H9 (cell line): Measurements from ENCODE around the gene ZNF335. TPM values are rescaled to one million over a fixed set of nuclear protein-coding genes. Genes with fewer than 3 reads are reported as not detected.

Experiments used
- DNase-seq: peaks from one replicate; pipeline ENCODE4 v3.0.0-alpha.2; 2017
- H2AFZ ChIP-seq: one replicate; pipeline ENCODE4 v1.6.1; 2013; ENCODE audit warnings: mild to moderate bottlenecking, low read length, control low read depth, moderate library complexity
- H2AK5ac ChIP-seq: 2 replicates; pipeline ENCODE4 v1.6.1; 2013; ENCODE audit warnings: low read length, control low read depth, mixed read lengths; ENCODE audit not compliant: insufficient read length
- H2BK120ac ChIP-seq: one replicate; pipeline ENCODE4 v1.6.1; 2013; ENCODE audit warnings: low read depth, mild to moderate bottlenecking, low read length, control low read depth, inconsistent platforms; ENCODE audit not compliant: poor library complexity, severe bottlenecking
- H2BK12ac ChIP-seq: 2 replicates; pipeline ENCODE4 v1.6.1; 2013; ENCODE audit warnings: low read length, control low read depth, mixed read lengths, low read depth; ENCODE audit not compliant: insufficient read length
- H2BK15ac ChIP-seq: 2 replicates; pipeline ENCODE4 v1.6.1; 2013; ENCODE audit warnings: low read depth, low read length, control low read depth
- H2BK20ac ChIP-seq: one replicate; pipeline ENCODE4 v1.6.1; 2013; ENCODE audit warnings: low read depth, mild to moderate bottlenecking, low read length, control low read depth, inconsistent platforms; ENCODE audit not compliant: poor library complexity, severe bottlenecking
- H2BK5ac ChIP-seq: 2 replicates; pipeline ENCODE4 v1.6.1; 2013; ENCODE audit warnings: low read length, control low read depth, mixed read lengths; ENCODE audit not compliant: insufficient read length
- H3K14ac ChIP-seq: 2 replicates; pipeline ENCODE4 v1.6.1; 2013; ENCODE audit warnings: low read length, control low read depth; ENCODE audit not compliant: insufficient read depth
- H3K18ac ChIP-seq: 2 replicates; pipeline ENCODE4 v1.6.1; 2013; ENCODE audit warnings: low read depth, mild to moderate bottlenecking, mixed read lengths, low read length, control low read depth; ENCODE audit not compliant: insufficient read length
- H3K23ac ChIP-seq: 2 replicates; pipeline ENCODE4 v1.6.1; 2013; ENCODE audit warnings: low read length, control low read depth, mixed read lengths, low read depth; ENCODE audit not compliant: insufficient read length
- H3K23me2 ChIP-seq: 2 replicates; pipeline ENCODE4 v1.6.1; 2013; ENCODE audit warnings: low read depth, mild to moderate bottlenecking, mixed read lengths, low read length, control low read depth; ENCODE audit not compliant: insufficient read length, poor library complexity, severe bottlenecking
- H3K27ac ChIP-seq: 2 replicates; pipeline ENCODE4 v1.5.1; 2013; ENCODE audit warnings: low read length, control low read depth, mixed read lengths, low read depth; ENCODE audit not compliant: insufficient read length
- H3K27me3 ChIP-seq: 2 replicates; pipeline ENCODE4 v1.6.1; 2013; ENCODE audit warnings: low read length, control low read depth, inconsistent platforms; ENCODE audit not compliant: insufficient read depth
- H3K4ac ChIP-seq: 2 replicates; pipeline ENCODE4 v1.6.1; 2013; ENCODE audit warnings: low read depth, mild to moderate bottlenecking, control low read depth, inconsistent platforms, low read length, moderate library complexity
- H3K4me1 ChIP-seq: 2 replicates; pipeline ENCODE4 v1.6.1; 2013; ENCODE audit warnings: low read length, control low read depth, inconsistent platforms; ENCODE audit not compliant: insufficient read depth
- H3K4me2 ChIP-seq: 2 replicates; pipeline ENCODE4 v1.6.1; 2013; ENCODE audit warnings: low read length, control low read depth, mixed read lengths; ENCODE audit not compliant: insufficient read length, insufficient read depth
- H3K56ac ChIP-seq: 2 replicates; pipeline ENCODE4 v1.6.1; 2013; ENCODE audit warnings: low read depth, mild to moderate bottlenecking, mixed read lengths, low read length, control low read depth; ENCODE audit not compliant: insufficient read length
- H3K79me1 ChIP-seq: 2 replicates; pipeline ENCODE4 v1.6.1; 2013; ENCODE audit warnings: low read depth, mild to moderate bottlenecking, moderate library complexity, low read length, control low read depth, inconsistent platforms; ENCODE audit not compliant: insufficient read depth, poor library complexity, severe bottlenecking
- H3K79me2 ChIP-seq: 2 replicates; pipeline ENCODE4 v1.6.1; 2013; ENCODE audit warnings: low read length, control low read depth, inconsistent platforms; ENCODE audit not compliant: insufficient read depth
- H3K9ac ChIP-seq: 2 replicates; pipeline ENCODE4 v1.6.1; 2013; ENCODE audit warnings: low read length, control low read depth, mixed read lengths; ENCODE audit not compliant: insufficient read length; ENCODE audit errors: extremely low read depth
- H3K9me3 ChIP-seq: one replicate; pipeline ENCODE4 v1.6.1; 2013; ENCODE audit warnings: low read depth, low read length, inconsistent platforms; ENCODE audit not compliant: control insufficient read depth
- H3T11ph ChIP-seq: one replicate; pipeline ENCODE4 v1.6.1; 2013; ENCODE audit warnings: mild to moderate bottlenecking, low read length, control low read depth, inconsistent platforms
- H4K20me1 ChIP-seq: one replicate; pipeline ENCODE4 v1.6.1; 2013; ENCODE audit not compliant: control insufficient read depth, insufficient read length, insufficient read depth
- H4K5ac ChIP-seq: 2 replicates; pipeline ENCODE4 v1.6.1; 2013; ENCODE audit warnings: low read depth, mild to moderate bottlenecking, mixed read lengths, low read length, control low read depth; ENCODE audit not compliant: insufficient read length
- H4K8ac ChIP-seq: replicated peaks from 2 replicates; pipeline ENCODE4 v1.6.1; 2013; ENCODE audit warnings: low read length, control low read depth, mixed read lengths, low read depth; ENCODE audit not compliant: insufficient read length
- H4K91ac ChIP-seq: 2 replicates; pipeline ENCODE4 v1.6.1; 2013; ENCODE audit warnings: low read depth, mild to moderate bottlenecking, moderate library complexity, mixed read lengths, low read length, control low read depth; ENCODE audit not compliant: insufficient read length
- H3K27ac Mint-ChIP-seq, 3 experiments: 2 replicates in 2 of 3; 3 replicates in 1 of 3; pipeline ENCODE4 v1.8.0; 2020 to 2021; ENCODE audit warnings: mixed read lengths in 3 of 3, mild to moderate bottlenecking in 1 of 3, moderate library complexity in 1 of 3
- H3K27me3 Mint-ChIP-seq: 2 replicates; pipeline ENCODE4 v1.8.0; 2021; ENCODE audit warnings: low read depth, mild to moderate bottlenecking, moderate library complexity, mixed read lengths
- H3K36me3 Mint-ChIP-seq, 3 experiments: 2 replicates in 2 of 3; 3 replicates in 1 of 3; pipeline ENCODE4 v1.8.0; 2020 to 2021; ENCODE audit warnings: low read depth in 3 of 3, mixed read lengths in 3 of 3; ENCODE audit not compliant: insufficient read depth in 1 of 3
- H3K4me1 Mint-ChIP-seq, 2 experiments: 2 replicates each; pipeline ENCODE4 v1.8.0; 2020; ENCODE audit warnings: mixed read lengths in 2 of 2
- H3K4me3 Mint-ChIP-seq, 2 experiments: 2 replicates in 1 of 2; 3 replicates in 1 of 2; pipeline ENCODE4 v1.8.0; 2020 to 2021; ENCODE audit warnings: mild to moderate bottlenecking in 2 of 2, mixed read lengths in 2 of 2, moderate library complexity in 1 of 2
- H3K9me3 Mint-ChIP-seq, 2 experiments: 2 replicates in 1 of 2; 3 replicates in 1 of 2; pipeline ENCODE4 v1.8.0; 2020; ENCODE audit warnings: mild to moderate bottlenecking in 2 of 2, mixed read lengths in 2 of 2, moderate library complexity in 1 of 2
- CTCF ChIP-seq: fragments of 200-600 bp; sonication (generic); conservative IDR thresholded peaks from 3 replicates; pipeline ENCODE4 v1.8.0; 2021; ENCODE audit warnings: antibody characterized with exemption, mild to moderate bottlenecking
- WGBS: extraction: QIAGEN DNeasy Blood & Tissue Kit; methylation state at CpG from one replicate; pipeline ENCODE4 v1.1.7; 2013; ENCODE audit warnings: missing lambda C conversion rate, low lambda C conversion rate, mixed read lengths; ENCODE audit not compliant: insufficient read length; ENCODE audit errors: extremely low coverage; 5-methylcytosine and 5-hydroxymethylcytosine counted together
- total RNA-seq: library from RNA; stranded (reverse); gene quantifications from 2 replicates; pipeline ENCODE4 v1.2.1, GENCODE V29; 2021

ZNF335 gene
- total RNA-seq, 1 experiment from 2014 or later, result 21.1 TPM

GRCh38 chr20:45921337-45922189 is 50.4 kb downstream of the ZNF335 start:
- no peak for TF ChIP-seq CTCF
- no peak overlapping the region for H2AK5ac ChIP-seq

More at GRCh38 chr20:45921337-45922189, 50.4 kb downstream of the ZNF335 start:
- no peak overlapping the region for H3K18ac ChIP-seq
- no peak overlapping the region for H2BK5ac ChIP-seq
- no peak overlapping the region for H3K27ac Mint-ChIP-seq
- H3K56ac ChIP-seq, result no peak overlapping the region
- no peaks in the 10 kb centered on the region for H3K36me3 Mint-ChIP-seq
- H3K79me1 ChIP-seq, result no peaks in the 10 kb centered on the region
- no peaks in the 10 kb centered on the region for H3K27me3 ChIP-seq
- H3T11ph ChIP-seq, result no peak overlapping the region
- H3K14ac ChIP-seq, result no peak overlapping the region
- H3K79me2 ChIP-seq, result no peaks in the 10 kb centered on the region
- H2AFZ ChIP-seq, result no peak overlapping the region
- no peak overlapping the region for H2BK20ac ChIP-seq
- H3K23ac ChIP-seq, result no peak overlapping the region
- no peaks in the 10 kb centered on the region for H3K4me1 ChIP-seq
- no peak overlapping the region for H3K4me2 ChIP-seq
- no peak overlapping the region for H3K27ac ChIP-seq
- H3K4me1 Mint-ChIP-seq, result peaks cover 15 to 26% of the 10 kb centered on the region in 2 experiments
- H4K91ac ChIP-seq, result no peak overlapping the region
- no peak overlapping the region for H4K8ac ChIP-seq
- H3K27me3 Mint-ChIP-seq, result peaks cover 6% of the 10 kb centered on the region
- H2BK15ac ChIP-seq, result no peak overlapping the region
- H3K9me3 Mint-ChIP-seq, result no peaks in the 10 kb centered on the region
- WGBS, result no CpG with 5 or more reads among the region's 11 CpGs
- H3K9ac ChIP-seq, result no peak overlapping the region
- H3K4ac ChIP-seq, result no peak overlapping the region
- no peak overlapping the region for H2BK120ac ChIP-seq
- H3K23me2 ChIP-seq, result no peaks in the 10 kb centered on the region
- H2BK12ac ChIP-seq, result no peak overlapping the region
- H3K9me3 ChIP-seq, result no peaks in the 10 kb centered on the region
- no peaks in the 10 kb centered on the region for H4K20me1 ChIP-seq
- no peak for DNase-seq
- H3K4me3 Mint-ChIP-seq, result no peak overlapping the region
- H4K5ac ChIP-seq, result no peak overlapping the region
